ES-I3 (cell line): ENCODE results near the gene NKAIN2.

Source experiments
- H3K36me3 ChIP-seq: 2 replicates; pipeline ENCODE4 v1.6.1; 2013; ENCODE audit warnings: mild to moderate bottlenecking, low read length, control low read depth, moderate library complexity; ENCODE audit not compliant: insufficient read depth
- H3K4me1 ChIP-seq: 2 replicates; pipeline ENCODE4 v1.6.1; 2013; ENCODE audit warnings: mild to moderate bottlenecking, control low read depth, low read length; ENCODE audit not compliant: insufficient read depth
- H3K9ac ChIP-seq: 2 replicates; pipeline ENCODE4 v1.6.1; 2013; ENCODE audit warnings: low read depth, mild to moderate bottlenecking, low read length, moderate library complexity
- H3K9me3 ChIP-seq: 2 replicates; pipeline ENCODE4 v1.6.1; 2013; ENCODE audit warnings: mild to moderate bottlenecking, low read length, moderate library complexity; ENCODE audit not compliant: control insufficient read depth, insufficient read depth

NKAIN2 gene

GRCh38 chr6:123925842-123926399 lies 122.3 kb downstream of the NKAIN2 start:
- Histone ChIP-seq H3K36me3 (no peaks in the 10 kb centered on the region), H3K4me1 (no peaks in the 10 kb centered on the region), H3K9ac (no peak overlapping the region), H3K9me3 (no peaks in the 10 kb centered on the region)

GRCh38 chr6:123928529-123928928 lies 124.9 kb downstream of the NKAIN2 start:
- H3K36me3 ChIP-seq = no peaks in the 10 kb centered on the region
- no peak overlapping the region for H3K9ac ChIP-seq
- no peaks in the 10 kb centered on the region for H3K4me1 ChIP-seq
- H3K9me3 ChIP-seq = no peaks in the 10 kb centered on the region

DNA sequence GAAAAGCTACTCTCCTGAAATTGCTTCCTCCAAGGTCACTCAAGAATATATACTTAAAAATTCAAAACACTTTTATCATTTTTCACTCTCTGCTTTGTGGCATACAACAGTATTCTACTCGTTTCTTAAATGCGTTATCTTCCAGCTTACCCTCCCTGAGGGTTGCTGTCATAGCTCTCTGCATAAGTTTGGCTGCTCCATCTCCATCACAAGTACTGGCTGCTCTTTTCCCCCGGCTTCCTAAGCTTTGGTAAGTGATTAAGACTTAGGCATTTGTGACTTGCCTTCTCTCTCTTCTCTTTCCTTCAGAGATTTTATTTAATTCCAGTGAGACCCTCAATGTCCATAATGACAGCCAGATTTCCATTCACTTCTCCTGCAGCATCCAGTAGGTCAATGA lies 128.3 kb downstream of the NKAIN2 start:
- Histone ChIP-seq H3K9ac (no peak overlapping the region), H3K4me1 (no peaks in the 10 kb centered on the region), H3K36me3 (no peaks in the 10 kb centered on the region), H3K9me3 (no peaks in the 10 kb centered on the region)

- Histone ChIP-seq H3K4me1 (no peaks in the 10 kb centered on the region), H3K36me3 (no peaks in the 10 kb centered on the region), H3K9ac (no peak overlapping the region), H3K9me3 (no peaks in the 10 kb centered on the region)
These were observed 136.9 kb downstream of the NKAIN2 start for GRCh38 chr6:123940551-123940950.

GRCh38 chr6:123941855-123942254 lies 138.2 kb downstream of the NKAIN2 start:
- H3K9me3 ChIP-seq = no peaks in the 10 kb centered on the region
- H3K4me1 ChIP-seq = no peaks in the 10 kb centered on the region
- no peak overlapping the region for H3K9ac ChIP-seq
- no peaks in the 10 kb centered on the region for H3K36me3 ChIP-seq

GRCh38 chr6:123945386-123945785 lies 141.7 kb downstream of the NKAIN2 start:
- Histone ChIP-seq H3K9ac (no peak overlapping the region), H3K9me3 (no peaks in the 10 kb centered on the region; the same call in 1 of the 2 replicates), H3K36me3 (no peaks in the 10 kb centered on the region), H3K4me1 (no peaks in the 10 kb centered on the region)

GRCh38 chr6:123953920-123954319 lies 150.3 kb downstream of the NKAIN2 start:
- Histone ChIP-seq H3K9ac (no peak overlapping the region), H3K9me3 (no peaks in the 10 kb centered on the region), H3K36me3 (no peaks in the 10 kb centered on the region)

GRCh38 chr6:123956492-123957139 lies 153.0 kb downstream of the NKAIN2 start:
- no peak overlapping the region for H3K9ac ChIP-seq
- H3K36me3 ChIP-seq = no peaks in the 10 kb centered on the region
- no peaks in the 10 kb centered on the region for H3K4me1 ChIP-seq
- H3K9me3 ChIP-seq = no peaks in the 10 kb centered on the region

More at GRCh38 chr6:123953920-123954319, 150.3 kb downstream of the NKAIN2 start:
- no peaks in the 10 kb centered on the region for H3K4me1 ChIP-seq

GRCh38 chr6:123962508-123962907 lies 158.8 kb downstream of the NKAIN2 start:
- no peak overlapping the region for H3K9ac ChIP-seq

DNA sequence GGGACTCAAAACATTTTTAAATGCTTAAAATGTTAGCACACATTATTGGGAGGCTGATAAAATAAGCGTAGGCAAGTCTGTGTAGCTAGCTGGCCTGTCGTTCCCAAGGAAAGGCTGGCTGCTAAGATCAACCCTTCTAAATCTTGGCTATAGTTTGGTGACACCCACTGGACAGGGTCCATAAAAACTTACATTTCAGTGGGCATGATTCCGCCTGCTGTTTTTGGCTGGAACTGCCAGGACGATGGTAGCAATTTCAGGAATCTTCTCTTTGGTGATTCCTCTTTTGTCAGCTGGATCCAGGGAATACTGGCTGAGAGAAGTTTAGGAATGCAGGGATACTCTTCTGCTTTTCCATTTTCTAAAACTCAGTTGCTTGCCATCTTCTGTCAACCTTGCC lies 162.2 kb downstream of the NKAIN2 start:
- Histone ChIP-seq H3K9me3 (no peaks in the 10 kb centered on the region), H3K9ac (no peak overlapping the region), H3K36me3 (no peaks in the 10 kb centered on the region), H3K4me1 (no peaks in the 10 kb centered on the region)

More at GRCh38 chr6:123962508-123962907, 158.8 kb downstream of the NKAIN2 start:
- no peaks in the 10 kb centered on the region for H3K4me1 ChIP-seq
- no peaks in the 10 kb centered on the region for H3K9me3 ChIP-seq
- H3K36me3 ChIP-seq = no peaks in the 10 kb centered on the region

GRCh38 chr6:123966618-123967017 lies 163.0 kb downstream of the NKAIN2 start:
- Histone ChIP-seq H3K4me1 (no peaks in the 10 kb centered on the region), H3K9me3 (no peaks in the 10 kb centered on the region), H3K36me3 (no peaks in the 10 kb centered on the region), H3K9ac (no peak overlapping the region)

DNA sequence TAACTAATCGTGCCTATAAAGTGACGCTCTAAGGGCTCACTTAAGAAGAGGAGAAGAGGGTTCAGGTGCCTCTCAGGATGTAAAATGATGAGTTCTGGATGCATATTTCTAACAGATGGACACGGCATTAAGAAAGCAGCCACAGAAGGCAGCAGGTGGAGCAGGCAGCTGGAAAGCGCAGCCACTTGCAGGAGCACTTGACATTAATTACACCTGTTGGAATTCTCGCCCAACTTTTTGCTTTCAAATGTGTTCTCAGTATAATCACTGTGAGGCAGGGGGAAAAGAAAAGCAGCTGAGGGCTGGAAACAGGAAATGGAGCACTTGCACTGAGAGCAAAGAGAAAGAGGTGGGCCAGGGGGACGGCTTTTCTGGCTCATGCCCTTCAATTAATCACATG lies 164.2 kb downstream of the NKAIN2 start:
- Histone ChIP-seq H3K9ac (no peak overlapping the region), H3K9me3 (no peaks in the 10 kb centered on the region), H3K4me1 (no peaks in the 10 kb centered on the region), H3K36me3 (no peaks in the 10 kb centered on the region)

GRCh38 chr6:123972600-123973294 lies 169.1 kb downstream of the NKAIN2 start:
- H3K4me1 ChIP-seq = no peaks in the 10 kb centered on the region
- no peaks in the 10 kb centered on the region for H3K9me3 ChIP-seq
- H3K9ac ChIP-seq = no peak overlapping the region
- H3K36me3 ChIP-seq = no peaks in the 10 kb centered on the region

DNA sequence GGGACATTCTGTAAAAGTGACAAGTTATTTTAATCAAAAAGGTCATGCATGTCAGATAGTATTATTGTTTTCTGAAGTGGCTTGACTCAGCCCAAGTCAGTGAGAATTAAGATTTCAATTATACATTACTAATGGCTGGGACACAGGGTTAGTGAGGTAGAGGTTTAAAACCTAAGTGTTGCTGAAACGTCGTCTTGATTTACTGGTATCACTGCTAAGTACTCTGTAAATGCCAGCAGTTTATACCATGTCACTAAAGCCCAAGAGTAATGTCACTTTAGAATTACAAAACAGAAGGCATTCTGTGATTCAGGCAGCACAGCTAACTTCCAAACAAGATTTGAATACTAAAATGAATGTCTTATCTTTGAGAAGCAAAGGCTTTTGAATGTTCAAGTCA lies 176.6 kb downstream of the NKAIN2 start:
- Histone ChIP-seq H3K4me1 (no peaks in the 10 kb centered on the region), H3K36me3 (no peaks in the 10 kb centered on the region), H3K9ac (no peak overlapping the region), H3K9me3 (no peaks in the 10 kb centered on the region)

DNA sequence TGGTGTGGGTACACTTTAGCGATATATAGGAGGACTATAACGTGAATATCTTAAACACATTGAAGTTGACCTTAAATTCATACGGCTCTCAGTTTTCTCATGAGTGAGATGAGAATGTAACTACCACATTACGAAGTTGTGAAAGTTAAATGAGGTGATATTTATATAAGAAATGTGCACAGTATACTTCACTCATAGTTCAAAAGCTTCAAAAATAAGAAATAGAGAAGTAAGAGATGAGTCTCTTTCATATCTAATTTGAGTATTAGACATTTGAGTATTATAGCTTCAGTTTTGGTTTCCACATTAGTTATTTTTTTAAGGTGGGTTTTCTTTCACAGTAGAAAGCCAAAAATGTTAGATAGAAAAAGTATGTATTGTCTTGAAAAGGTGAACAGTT lies 183.3 kb downstream of the NKAIN2 start:
- Histone ChIP-seq H3K9ac (no peak overlapping the region), H3K36me3 (no peaks in the 10 kb centered on the region), H3K9me3 (no peaks in the 10 kb centered on the region), H3K4me1 (no peaks in the 10 kb centered on the region)
